GM18526 (cell line): ENCODE measurements around the gene CD248.
A peak's percentile ranks its signal among the peaks of the same experiment; 100 is the strongest.

Experiments used
- POLR2A ChIP-seq: IDR thresholded peaks from 3 replicates; pipeline ENCODE4 v1.6.1; 2011; ENCODE audit not compliant: insufficient read length; ENCODE audit errors: extremely low read depth

CD248 gene

DNA sequence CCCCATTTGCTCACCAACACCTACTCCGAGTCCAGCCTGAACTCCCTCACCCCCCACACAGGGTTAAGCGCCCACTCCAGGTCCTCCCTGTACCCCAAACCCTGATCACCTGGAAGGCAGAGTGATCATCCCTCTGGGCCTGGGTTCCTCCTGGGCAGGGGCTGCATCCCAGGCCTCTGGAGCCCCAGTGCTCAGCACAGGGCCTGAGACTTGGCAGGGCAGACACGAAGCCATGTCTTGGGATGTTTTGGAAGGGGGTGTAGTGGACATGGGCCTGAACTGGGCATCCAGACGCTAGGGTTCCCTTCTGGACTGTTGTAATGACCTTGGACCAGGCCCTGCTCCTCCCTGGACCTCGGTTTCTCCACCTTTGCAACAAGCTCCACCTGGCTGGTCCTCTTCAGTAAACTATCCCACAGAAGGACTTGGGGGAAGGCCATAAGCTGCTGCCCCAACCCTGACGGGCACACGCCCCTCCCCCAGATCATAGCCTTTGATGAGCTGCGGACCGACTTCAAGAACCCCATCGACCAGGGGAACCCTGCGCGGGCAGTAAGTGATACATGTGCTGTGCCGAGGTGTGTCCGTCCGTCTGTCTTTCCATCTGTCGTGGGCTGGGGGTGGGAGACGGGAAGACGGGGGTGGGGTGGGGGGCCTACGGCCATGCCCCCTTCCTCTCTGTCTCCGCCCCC lies 34.9 kb downstream of the CD248 start:
- TF ChIP-seq POLR2A, result no peak

DNA sequence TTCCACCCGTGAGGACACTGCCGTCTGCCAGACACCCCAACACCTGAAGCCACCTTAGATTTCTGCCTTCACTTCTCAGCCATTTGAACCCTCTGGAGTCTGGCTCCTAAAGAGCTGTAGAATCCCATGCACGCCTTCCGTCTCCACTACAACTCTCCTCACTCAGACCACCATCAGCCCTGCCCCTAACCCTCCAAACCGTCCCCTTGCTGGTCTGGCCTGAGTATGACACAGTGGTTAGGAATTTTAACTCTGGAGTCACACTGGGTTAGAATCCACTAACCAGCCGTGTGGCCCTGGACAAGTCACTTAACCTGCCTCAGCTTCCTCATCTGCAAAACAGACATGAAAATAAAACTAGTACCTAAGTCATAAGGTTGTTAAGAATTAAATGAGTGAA lies 35.8 kb downstream of the CD248 start:
- TF ChIP-seq POLR2A, result no peak

DNA sequence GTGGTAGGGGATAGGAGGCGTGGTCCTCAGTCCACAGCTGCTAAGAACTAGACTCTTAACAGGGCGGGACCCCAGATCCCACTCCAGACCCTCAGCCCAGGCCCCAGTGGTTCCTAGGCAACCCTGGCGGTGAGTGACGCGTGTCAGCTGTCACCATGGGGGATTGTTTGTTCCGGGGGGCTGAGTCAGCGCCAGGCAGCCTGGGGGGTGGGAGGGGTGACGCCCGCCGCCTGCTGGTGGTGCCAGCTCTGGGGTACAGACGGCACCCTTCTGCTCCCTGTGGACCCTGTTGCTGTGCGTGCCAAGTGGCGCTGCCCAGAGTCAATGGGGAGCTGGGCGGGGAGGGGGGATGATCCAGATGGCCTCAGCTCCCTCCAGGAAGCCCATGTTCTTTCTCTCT lies 36.4 kb downstream of the CD248 start:
- TF ChIP-seq POLR2A, result no peak

DNA sequence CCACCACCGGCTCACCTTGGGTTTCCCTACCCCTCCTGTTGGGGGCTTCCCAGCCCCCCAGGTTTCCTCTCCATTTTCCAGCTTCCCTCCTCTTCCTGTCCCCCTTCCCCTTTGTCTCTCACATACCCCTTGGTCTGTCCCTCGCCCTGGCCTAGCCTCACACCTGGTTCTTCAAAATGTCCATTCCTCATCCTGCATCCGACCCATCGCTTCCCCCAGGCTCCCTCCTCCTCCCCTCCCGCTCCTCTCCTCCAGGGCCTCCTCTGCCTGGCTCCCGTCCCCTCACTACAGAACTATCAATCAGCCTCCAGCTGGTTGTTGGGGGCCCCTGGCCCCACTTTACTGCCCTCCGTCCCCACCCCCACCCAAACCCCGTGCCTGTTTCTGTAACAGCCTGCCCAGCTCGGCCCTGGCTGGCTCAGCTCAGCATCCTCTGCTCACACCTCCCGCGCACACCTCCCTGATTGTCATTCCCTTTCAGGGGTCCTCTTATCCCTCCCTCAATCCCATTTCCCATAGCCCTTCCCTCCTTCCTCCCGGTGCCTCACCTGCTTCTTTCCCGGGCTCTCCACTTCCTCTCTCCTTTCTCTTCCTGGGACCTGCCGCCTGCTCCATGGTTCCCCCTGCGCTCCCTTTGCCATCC lies 37.6 kb downstream of the CD248 start:
- TF ChIP-seq POLR2A, result no peak

DNA sequence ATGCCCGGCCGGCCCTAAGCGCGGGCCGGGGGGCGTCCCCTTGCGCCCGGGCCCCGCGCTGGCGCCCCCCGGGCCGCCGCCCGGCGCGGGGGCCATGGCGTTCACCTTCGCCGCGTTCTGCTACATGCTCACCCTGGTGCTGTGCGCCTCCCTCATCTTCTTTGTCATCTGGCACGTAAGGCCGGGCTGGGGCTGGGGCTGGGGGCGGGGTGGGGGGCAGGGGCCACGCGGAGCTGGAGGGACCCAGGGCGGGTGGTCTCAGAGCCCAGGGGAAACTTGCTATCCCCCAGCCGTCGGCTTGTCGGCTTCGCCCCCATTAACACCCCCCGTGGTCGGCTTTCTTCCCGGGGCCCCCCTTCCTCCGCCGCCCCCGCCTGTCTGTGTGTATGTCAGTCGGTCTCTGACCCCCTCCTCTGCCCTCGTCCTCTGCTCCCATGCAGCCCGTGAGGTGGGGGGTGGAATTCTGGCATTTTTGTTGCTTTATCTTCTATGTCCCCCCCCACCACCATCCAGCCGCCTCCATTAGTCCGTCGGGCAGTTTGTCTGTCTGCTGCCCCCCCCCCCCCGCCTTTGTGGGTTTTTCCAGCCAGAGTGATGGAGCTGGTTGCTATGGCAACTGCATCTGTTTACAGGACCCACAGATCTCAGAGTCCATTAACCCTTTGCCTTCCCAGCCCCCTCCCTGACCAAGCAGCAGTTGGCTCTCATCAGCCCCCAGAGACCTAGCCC lies 38.3 kb downstream of the CD248 start:
- TF ChIP-seq POLR2A, result no peak

DNA sequence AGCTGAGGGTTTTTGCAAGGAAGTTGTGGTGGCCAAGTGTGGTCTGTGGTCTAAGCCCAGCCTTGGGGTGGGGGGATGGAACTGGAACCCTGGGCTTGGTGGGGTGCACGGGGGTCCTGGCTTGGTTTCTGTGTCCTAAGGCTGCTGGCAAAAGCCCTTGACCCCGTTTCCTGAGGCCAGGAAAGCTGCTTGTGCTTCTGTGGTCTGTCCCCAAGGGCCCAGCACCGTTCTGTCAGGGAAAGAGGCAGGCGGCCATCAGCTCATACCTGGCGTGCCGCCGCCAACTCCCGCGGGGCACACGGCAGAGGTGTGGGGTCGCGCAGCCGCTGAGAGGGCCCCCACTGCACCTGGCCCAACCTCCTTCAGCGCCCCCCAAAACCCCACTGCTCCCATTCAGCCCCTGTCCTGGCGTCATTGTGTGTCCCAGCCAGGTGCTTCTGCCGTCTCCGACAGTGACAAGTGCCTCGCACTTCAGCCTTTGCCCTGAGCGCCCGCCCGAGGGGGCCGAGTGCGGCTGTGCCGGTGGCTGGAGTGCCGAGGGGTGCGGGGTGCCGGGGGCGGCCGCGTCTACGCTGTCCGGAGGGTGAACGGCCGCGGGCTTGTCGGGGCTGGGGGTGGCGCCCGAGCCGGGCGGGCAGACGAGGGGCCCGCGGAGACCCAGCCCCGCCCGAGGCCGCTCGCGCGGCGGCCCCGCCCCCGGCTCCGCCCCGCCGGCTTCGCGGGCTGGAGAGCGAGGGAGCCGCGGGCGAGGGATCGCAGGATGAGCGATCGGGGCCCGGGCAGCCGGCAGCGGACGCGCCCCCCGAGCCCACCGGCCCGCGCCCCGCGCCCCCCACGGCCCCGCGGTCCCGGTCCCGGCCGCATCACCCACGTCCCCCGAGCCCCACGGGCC lies 39.1 kb downstream of the CD248 start, which contains the start of gene CNIH2:
TSS of gene CNIH2 (plus strand) at position 705 of the 892 bp plus-strand sequence. CDS start 282 bp downstream, outside the sequence.
- TF ChIP-seq POLR2A, result no peak

DNA sequence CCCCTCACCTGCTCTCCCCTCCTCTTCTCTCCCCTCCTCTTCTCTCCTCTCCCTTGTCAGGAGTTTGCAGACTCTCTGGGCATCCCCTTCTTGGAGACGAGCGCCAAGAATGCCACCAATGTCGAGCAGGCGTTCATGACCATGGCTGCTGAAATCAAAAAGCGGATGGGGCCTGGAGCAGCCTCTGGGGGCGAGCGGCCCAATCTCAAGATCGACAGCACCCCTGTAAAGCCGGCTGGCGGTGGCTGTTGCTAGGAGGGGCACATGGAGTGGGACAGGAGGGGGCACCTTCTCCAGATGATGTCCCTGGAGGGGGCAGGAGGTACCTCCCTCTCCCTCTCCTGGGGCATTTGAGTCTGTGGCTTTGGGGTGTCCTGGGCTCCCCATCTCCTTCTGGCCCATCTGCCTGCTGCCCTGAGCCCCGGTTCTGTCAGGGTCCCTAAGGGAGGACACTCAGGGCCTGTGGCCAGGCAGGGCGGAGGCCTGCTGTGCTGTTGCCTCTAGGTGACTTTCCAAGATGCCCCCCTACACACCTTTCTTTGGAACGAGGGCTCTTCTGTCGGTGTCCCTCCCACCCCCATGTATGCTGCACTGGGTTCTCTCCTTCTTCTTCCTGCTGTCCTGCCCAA lies 40.7 kb downstream of the CD248 start:
- TF ChIP-seq POLR2A, result no peak

DNA sequence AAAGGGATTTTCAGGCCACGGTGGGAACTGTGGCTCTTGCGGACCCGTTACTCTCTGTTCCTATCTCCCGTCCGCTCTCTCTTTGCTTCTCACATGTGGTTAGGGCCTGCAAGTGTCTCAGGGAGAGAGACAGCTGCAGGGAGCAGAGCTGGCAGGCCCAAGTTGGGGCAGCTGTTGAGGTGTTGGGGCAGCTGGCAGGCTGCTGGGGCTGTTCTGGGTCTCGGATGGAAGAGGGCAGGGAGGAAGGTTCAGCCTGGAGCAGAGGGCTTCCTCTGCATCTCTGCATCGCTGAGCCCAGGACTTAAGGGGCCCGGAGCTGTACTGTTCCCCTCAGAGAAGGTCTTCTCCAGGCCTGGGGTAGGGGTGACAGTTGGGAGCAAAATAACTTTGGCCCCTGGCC lies 41.4 kb downstream of the CD248 start:
- TF ChIP-seq POLR2A, result no peak

DNA sequence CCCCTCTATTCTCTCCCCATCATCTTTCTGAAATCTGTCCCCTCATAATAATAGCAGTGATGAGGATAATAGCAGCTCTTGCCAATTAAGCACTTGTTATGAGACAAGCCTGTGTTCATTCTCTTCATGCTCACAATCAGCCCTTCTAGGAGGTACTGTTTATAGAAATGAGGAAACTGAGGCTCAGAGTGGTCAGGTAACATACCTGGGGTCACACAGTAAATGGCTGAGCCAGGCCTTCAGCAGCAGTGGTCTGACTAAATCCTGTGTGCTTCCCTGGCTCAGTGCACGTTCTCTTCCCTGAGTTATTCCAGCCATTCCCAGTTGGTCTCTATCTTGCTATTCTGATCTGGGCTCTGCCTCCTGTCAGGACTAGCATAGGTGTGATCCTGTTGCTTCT lies 42.6 kb downstream of the CD248 start:
- no peak for TF ChIP-seq POLR2A

DNA sequence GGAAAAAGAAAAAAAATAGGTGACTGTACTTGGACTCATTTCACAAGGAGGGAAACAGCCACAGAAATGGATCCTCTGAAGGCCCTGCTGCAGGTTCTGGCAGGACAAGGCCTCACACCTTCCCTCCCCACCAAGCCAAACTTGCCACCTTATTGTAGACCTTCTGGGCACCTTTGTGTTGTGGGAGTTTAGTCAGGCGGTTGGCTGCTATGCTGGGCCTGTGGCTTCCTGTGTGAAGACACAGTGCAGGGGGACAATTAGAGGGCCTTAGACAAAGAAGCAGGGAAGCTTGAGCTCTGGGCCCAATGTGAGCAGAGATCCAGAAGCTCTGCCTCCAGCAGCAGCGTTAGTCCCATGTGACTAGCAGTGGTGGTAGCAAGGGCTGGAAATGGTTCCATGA lies 44.2 kb downstream of the CD248 start:
- TF ChIP-seq POLR2A, result no peak

DNA sequence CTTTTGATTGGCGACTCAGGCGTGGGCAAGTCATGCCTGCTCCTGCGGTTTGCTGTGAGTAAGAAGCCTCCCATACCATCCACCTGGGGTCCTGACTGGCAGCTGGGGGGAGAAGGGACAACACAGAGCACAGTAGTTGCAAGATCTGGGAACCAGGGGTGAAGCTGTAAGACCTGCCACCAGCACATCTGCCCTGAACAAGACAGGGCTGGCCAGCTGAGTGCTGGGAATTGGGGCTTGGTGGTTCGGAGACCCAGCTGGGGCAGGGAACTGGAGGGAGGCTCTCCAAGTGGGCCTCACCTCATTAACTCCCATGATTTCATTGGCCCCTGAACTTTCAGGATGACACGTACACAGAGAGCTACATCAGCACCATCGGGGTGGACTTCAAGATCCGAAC lies 45.0 kb downstream of the CD248 start:
- no peak for TF ChIP-seq POLR2A

DNA sequence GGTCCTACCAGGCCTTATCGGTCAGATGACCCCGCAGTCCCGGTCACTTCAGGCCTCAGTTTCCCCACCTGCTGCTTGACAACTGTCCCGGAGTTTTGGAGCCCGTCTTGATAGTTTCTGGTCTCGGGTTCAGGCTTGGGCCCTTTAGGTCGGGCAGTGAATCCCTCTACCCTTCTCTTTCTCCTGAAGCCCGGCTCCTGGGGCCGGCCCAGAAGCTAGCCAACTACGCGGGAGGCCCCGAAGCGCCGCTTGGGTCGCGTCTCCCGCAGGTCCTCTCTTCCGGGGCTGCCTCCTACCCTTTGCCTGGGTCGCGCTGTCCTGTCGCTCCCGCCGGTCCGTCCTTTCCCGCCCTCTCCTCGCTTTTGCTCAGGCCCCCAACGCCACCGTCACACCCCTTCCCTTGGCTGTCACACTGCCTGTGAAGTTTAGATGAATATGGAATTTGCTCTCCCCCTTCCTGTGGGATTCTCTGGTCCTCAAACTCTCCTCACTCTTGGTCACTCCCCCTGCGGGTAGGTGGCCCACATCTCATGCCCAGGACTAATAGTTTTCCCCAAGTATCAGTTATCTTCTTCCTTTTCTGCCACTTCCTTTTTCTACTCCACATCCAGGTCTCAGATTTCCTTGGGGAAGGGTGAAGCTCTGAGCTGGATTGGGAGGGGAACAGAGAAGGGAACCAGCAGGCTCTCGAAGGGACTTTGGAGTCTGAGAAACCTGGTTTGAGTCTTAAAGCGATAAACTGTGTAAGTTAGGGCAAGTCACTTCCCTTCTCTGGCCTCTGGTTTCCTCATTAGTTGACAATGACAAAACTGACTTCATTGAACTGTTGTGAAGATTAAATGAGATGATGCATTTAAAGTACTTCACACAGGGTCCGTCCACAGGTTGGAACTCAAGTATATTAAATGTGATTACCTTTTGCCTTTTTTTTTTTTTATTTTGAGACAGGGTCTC lies 47.6 kb downstream of the CD248 start:
- no peak for TF ChIP-seq POLR2A

DNA sequence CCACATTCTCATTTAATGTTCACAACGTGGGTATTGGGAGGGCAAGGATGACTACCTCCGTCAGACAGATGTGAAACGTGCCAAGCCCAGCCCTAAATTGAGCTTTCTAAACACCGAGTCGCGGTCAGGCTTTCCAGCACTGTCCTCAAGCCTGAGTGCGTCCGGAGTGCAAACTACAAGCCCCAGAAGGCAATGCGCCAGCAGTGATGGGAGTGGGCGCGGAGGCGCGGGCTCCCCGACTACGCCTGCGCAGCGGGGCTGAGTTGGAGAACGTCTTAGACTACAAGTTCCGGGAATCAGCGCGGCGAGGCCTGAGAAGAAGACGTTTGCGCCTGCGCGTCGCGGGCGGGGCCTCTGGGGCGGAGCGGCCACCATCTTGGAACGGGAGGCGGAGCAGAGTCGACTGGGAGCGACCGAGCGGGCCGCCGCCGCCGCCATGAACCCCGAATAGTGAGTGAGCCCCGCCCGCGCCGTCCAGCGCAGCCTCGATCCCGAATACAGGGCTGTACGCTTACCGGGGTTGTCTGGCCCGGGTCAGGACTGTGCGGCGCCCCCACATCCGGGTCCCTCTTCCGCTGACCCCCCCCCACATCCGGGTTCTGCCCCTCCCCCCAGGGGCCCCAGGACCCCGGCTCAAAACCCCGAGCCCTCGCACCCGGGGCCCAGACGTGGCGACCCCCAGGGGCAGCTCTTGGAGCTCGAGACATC lies 48.4 kb downstream of the CD248 start, which contains the start of gene RAB1B:
TSS of gene RAB1B (plus strand) at position 396 of the 708 bp plus-strand sequence. CDS start at position 437, 41 bp downstream.
- TF ChIP-seq POLR2A, result peak; percentile 68
